Fibroblast of pulmonary artery (primary cell): ENCODE results near the gene BMP2.

Source experiments
- DNase-seq: peaks from one replicate; pipeline ENCODE4 v3.0.0-alpha.2; 2010; ENCODE audit warnings: low read depth
- H3K4me3 ChIP-seq: replicated peaks from 2 replicates; pipeline ENCODE4 v1.5.1; 2011; ENCODE audit warnings: low read depth, mild to moderate bottlenecking, control low read depth, low read length, moderate library complexity
- CTCF ChIP-seq: IDR thresholded peaks from 2 replicates; pipeline ENCODE4 v1.5.1; 2011; ENCODE audit warnings: mild to moderate bottlenecking, control low read depth, low read length, inconsistent platforms; ENCODE audit errors: missing control alignments

BMP2 gene

GRCh38 chr20:6767126-6767535 lies 355 bp upstream of the BMP2 start:
- no peak for TF ChIP-seq CTCF
- peak overlapping the region; percentile 66 for H3K4me3 ChIP-seq
- no peak for DNase-seq

GRCh38 chr20:6768228-6769140 lies 998 bp downstream of the BMP2 start:
- H3K4me3 ChIP-seq, result peak overlapping the region; percentile 73
- TF ChIP-seq CTCF, result no peak
- DNase-seq, result peak; percentile 34

- peak; percentile 58 for DNase-seq
- peak overlapping the region; percentile 73 for H3K4me3 ChIP-seq
- no peak for TF ChIP-seq CTCF
These were observed 2.7 kb downstream of the BMP2 start for GRCh38 chr20:6769903-6770785.

GRCh38 chr20:6770786-6771100 lies 3.3 kb downstream of the BMP2 start:
- no peak for TF ChIP-seq CTCF
- DNase-seq, result no peak
- H3K4me3 ChIP-seq, result peak overlapping the region; percentile 73

- H3K4me3 ChIP-seq, result no peak overlapping the region
- TF ChIP-seq CTCF, result no peak
These were observed 13.1 kb downstream of the BMP2 start for GRCh38 chr20:6780433-6781190.

GRCh38 chr20:6783752-6784151 lies 16.3 kb downstream of the BMP2 start:
- H3K4me3 ChIP-seq, result no peak overlapping the region
- no peak for TF ChIP-seq CTCF
- no peak for DNase-seq

More at GRCh38 chr20:6780433-6781190, 13.1 kb downstream of the BMP2 start:
- DNase-seq, result no peak
